WI38 (cell line): Measurements from ENCODE around the gene ARL13A.

Source experiments
- H3K4me3 ChIP-seq: 2 replicates; pipeline ENCODE4 v1.5.1; 2011; ENCODE audit warnings: low read depth, mild to moderate bottlenecking, control low read depth, low read length
- CTCF ChIP-seq: IDR thresholded peaks from 2 replicates; pipeline ENCODE4 v1.5.1; 2012; ENCODE audit warnings: low read depth, mild to moderate bottlenecking, control low read depth, low read length

Gene ARL13A

GRCh38 chrX:100935767-100936166 lies 33.7 kb upstream of the ARL13A start:
- TF ChIP-seq CTCF = no peak
- H3K4me3 ChIP-seq = no peak overlapping the region

GRCh38 chrX:100939333-100939732 lies 30.2 kb upstream of the ARL13A start:
- no peak for TF ChIP-seq CTCF
- no peak overlapping the region for H3K4me3 ChIP-seq

GRCh38 chrX:100944601-100945000 lies 24.9 kb upstream of the ARL13A start:
- H3K4me3 ChIP-seq = no peak overlapping the region
- TF ChIP-seq CTCF = no peak

- TF ChIP-seq CTCF = no peak
Observed at GRCh38 chrX:100946299-100946927, 23.1 kb upstream of the ARL13A start.

GRCh38 chrX:100948557-100948956 lies 21.0 kb upstream of the ARL13A start:
- no peak overlapping the region for H3K4me3 ChIP-seq
- TF ChIP-seq CTCF = no peak

More at GRCh38 chrX:100946299-100946927, 23.1 kb upstream of the ARL13A start:
- no peak overlapping the region for H3K4me3 ChIP-seq

- no peak overlapping the region for H3K4me3 ChIP-seq
- TF ChIP-seq CTCF = no peak
Observed at GRCh38 chrX:100962811-100963210, 6.7 kb upstream of the ARL13A start.

- no peak for TF ChIP-seq CTCF
- no peak overlapping the region for H3K4me3 ChIP-seq
Observed at GRCh38 chrX:100964362-100964761, 5.1 kb upstream of the ARL13A start.
